NCI-H2196 treated with DMSO at 0.1 percent for 48 hours (cell line): Measurements from ENCODE around the gene DSTN.

Experiments
- DNase-seq: peaks from one replicate; lab custom pipeline; 2025; ENCODE audit not compliant: unreplicated experiment; lab: John Stamatoyannopoulos, UW

The DSTN gene

GRCh38 chr20:17636523-17637412 is 66.9 kb downstream of the DSTN start:
- DNase-seq, result no peak

- DNase-seq, result no peak
Measured at GRCh38 chr20:17637413-17637780, 67.5 kb downstream of the DSTN start.

GRCh38 chr20:17637985-17638640 is 68.2 kb downstream of the DSTN start:
- DNase-seq, result no peak

- no peak for DNase-seq
Measured at GRCh38 chr20:17638835-17639407, 69.0 kb downstream of the DSTN start.

GRCh38 chr20:17640146-17640874 is 70.4 kb downstream of the DSTN start:
- DNase-seq, result no peak

GRCh38 chr20:17640875-17641378 is 71.1 kb downstream of the DSTN start:
- no peak for DNase-seq

GRCh38 chr20:17641520-17641964 is 71.7 kb downstream of the DSTN start:
- DNase-seq, result no peak

- no peak for DNase-seq
Measured at GRCh38 chr20:17641993-17642392, 72.1 kb downstream of the DSTN start.

- DNase-seq, result no peak
Measured at GRCh38 chr20:17642404-17643269, 72.8 kb downstream of the DSTN start.

- DNase-seq, result no peak
Measured at GRCh38 chr20:17643531-17644188, 73.8 kb downstream of the DSTN start.

GRCh38 chr20:17644451-17644850 is 74.6 kb downstream of the DSTN start:
- no peak for DNase-seq

- DNase-seq, result no peak
Measured at GRCh38 chr20:17645010-17645409, 75.1 kb downstream of the DSTN start.

- DNase-seq, result no peak
Measured at GRCh38 chr20:17645546-17646208, 75.8 kb downstream of the DSTN start.

GRCh38 chr20:17646209-17646960 is 76.5 kb downstream of the DSTN start:
- DNase-seq, result no peak

- no peak for DNase-seq
Measured at GRCh38 chr20:17646961-17647301, 77.1 kb downstream of the DSTN start.

- DNase-seq, result no peak
Measured at GRCh38 chr20:17647391-17648314, 77.8 kb downstream of the DSTN start.

- no peak for DNase-seq
Measured at GRCh38 chr20:17648315-17648646, 78.4 kb downstream of the DSTN start.
